K562 (cell line): ENCODE measurements around the gene CAVIN1. TPM values are rescaled to one million over a fixed set of nuclear protein-coding genes. Genes with fewer than 3 reads are reported as not detected.

Experiments
- ARID2 ChIP-seq: fragments of 450-650 bp; IDR thresholded peaks from 2 replicates; pipeline ENCODE4 v1.6.1; 2017; ENCODE audit warnings: antibody characterized with exemption, mild to moderate bottlenecking
- ARNT ChIP-seq, 2 experiments: fragments of 450-650 bp; IDR thresholded peaks; 2 replicates each; pipeline ENCODE4 v1.6.1; 2016; ENCODE audit warnings: mild to moderate bottlenecking in 1 of 2
- EHMT2 ChIP-seq: fragments of 450-650 bp; IDR thresholded peaks from 2 replicates; pipeline ENCODE4 v1.6.1; 2018; ENCODE audit warnings: antibody characterized with exemption
- JUND ChIP-seq, 2 experiments: IDR thresholded peaks; 2 replicates in 1 of 2; 3 replicates in 1 of 2; pipeline ENCODE4 v1.6.1; 2011; ENCODE audit warnings: borderline replicate concordance in 2 of 2, low read depth in 2 of 2, low read length in 2 of 2, improper control_type of control experiment in 1 of 2, missing biosample characterization in 1 of 2, missing genetic modification characterization in 1 of 2, missing genetic modification reagents in 1 of 2
- KDM1A ChIP-seq, 2 experiments: fragments of 450-650 bp; IDR thresholded peaks; 2 replicates each; pipeline ENCODE4 v1.6.1; 2016; ENCODE audit warnings: mild to moderate bottlenecking in 2 of 2
- LCOR ChIP-seq: sonication (generic); formaldehyde crosslinking; IDR thresholded peaks from 2 replicates; pipeline ENCODE4 v1.8.0; 2022; ENCODE audit warnings: mild to moderate bottlenecking, missing genetic modification reagents
- MAFF ChIP-seq: IDR thresholded peaks from 2 replicates; pipeline ENCODE4 v1.6.1; 2012; ENCODE audit warnings: low read length, improper control_type of control experiment
- MTA2 ChIP-seq: fragments of 450-650 bp; IDR thresholded peaks from 2 replicates; pipeline ENCODE4 v1.6.1; 2016; ENCODE audit warnings: low read depth
- MTF1 ChIP-seq: fragments of 250-450 bp; sonication (Bioruptor Pico); IDR thresholded peaks from 2 replicates; pipeline ENCODE4 v1.9.0; 2021; ENCODE audit warnings: moderate library complexity, mild to moderate bottlenecking, inconsistent platforms, borderline replicate concordance
- POLR2AphosphoS5 ChIP-seq: IDR thresholded peaks from 2 replicates; pipeline ENCODE4 v1.6.1; 2011; ENCODE audit warnings: mild to moderate bottlenecking, low read depth, low read length, moderate library complexity; ENCODE audit not compliant: control insufficient read depth, insufficient read depth
- RBFOX2 ChIP-seq: fragments of 200-400 bp; formaldehyde crosslinking; IDR thresholded peaks from 2 replicates; pipeline ENCODE4 v1.6.1; 2017; ENCODE audit warnings: low read depth, mild to moderate bottlenecking, low read length, moderate library complexity
- SMARCA5 ChIP-seq: fragments of 450-650 bp; IDR thresholded peaks from 2 replicates; pipeline ENCODE4 v1.6.1; 2016
- STAT5A ChIP-seq: IDR thresholded peaks from 2 replicates; pipeline ENCODE4 v1.6.1; 2012; ENCODE audit warnings: low read length, inconsistent platforms, borderline replicate concordance
- STAT5B ChIP-seq: fragments of 250-450 bp; sonication (Bioruptor Pico); IDR thresholded peaks from 2 replicates; pipeline ENCODE4 v1.8.0; 2021; ENCODE audit warnings: mild to moderate bottlenecking, inconsistent platforms
- ZNF316 ChIP-seq: fragments of 450-650 bp; IDR thresholded peaks from 2 replicates; pipeline ENCODE4 v1.6.1; 2016
- ZNF408 ChIP-seq: fragments of 250-450 bp; sonication (Bioruptor Pico); IDR thresholded peaks from 2 replicates; pipeline ENCODE4 v1.4.0; 2020; ENCODE audit warnings: low read depth, mild to moderate bottlenecking, moderate library complexity
- polyA plus RNA-seq, 8 experiments: library from polyadenylated mRNA; depleted of rRNA in 4 of 8; stranded (reverse) in 5 of 8; unstranded in 3 of 8; fragments of >200 nt; fragmentation: Nextera tagmentation in 2 of 8; fragmentation: Illumina TruSeq in 1 of 8; extraction: Ambion mirVana in 2 of 8; extraction: Trizol in 1 of 8; gene quantifications; 2 replicates each; pipeline versions ENCODE4 v1.2.1 to v1.2.3, GENCODE V29; 2011 to 2014; ENCODE audit warnings: inconsistent platforms in 1 of 8, missing spikeins in 1 of 8
- total RNA-seq, 7 experiments: library from RNA; depleted of rRNA in 6 of 7; stranded (reverse); fragments of >200 nt in 6 of 7; fragmentation: Illumina TruSeq in 2 of 7; extraction: Trizol in 2 of 7; gene quantifications; 2 replicates each; pipeline versions ENCODE4 v1.2.1 to v1.2.3, GENCODE V29; 2011 to 2021; ENCODE audit warnings: low replicate concordance in 1 of 7
- TF ChIP-seq, protein P1 (sequence below): IDR thresholded peaks from 2 replicates; pipeline ENCODE4 v1.6.1; 2011; ENCODE audit not compliant: insufficient read length; ENCODE audit errors: extremely low read depth
- TF ChIP-seq, protein P2 (sequence below), 2 experiments: fragments of 450-650 bp; conservative IDR thresholded peaks; 2 replicates each; pipeline ENCODE4 v1.6.1; 2017; ENCODE audit warnings: mild to moderate bottlenecking in 2 of 2, moderate library complexity in 2 of 2
- TF ChIP-seq, protein P3 (sequence below): fragments of 450-650 bp; IDR thresholded peaks from 2 replicates; pipeline ENCODE4 v1.6.1; 2016; ENCODE audit warnings: low read depth, mild to moderate bottlenecking, moderate library complexity
- TF ChIP-seq, protein P4 (sequence below): sonication (generic); formaldehyde crosslinking; IDR thresholded peaks from 2 replicates; pipeline ENCODE4 v1.8.0; 2022; ENCODE audit warnings: missing genetic modification reagents, mild to moderate bottlenecking, borderline replicate concordance
- TF ChIP-seq, protein P5 (sequence below): fragments of 450-650 bp; formaldehyde crosslinking; IDR thresholded peaks from 2 replicates; pipeline ENCODE4 v1.4.0; 2020; ENCODE audit warnings: mild to moderate bottlenecking, moderate library complexity

Gene CAVIN1
- total and polyA plus RNA-seq, 9 of the 15 experiments (the other 6 are each of a cell fraction or from before 2014, with no cell fraction given) = 6.8 to 162 (median 74.5) TPM

DNA sequence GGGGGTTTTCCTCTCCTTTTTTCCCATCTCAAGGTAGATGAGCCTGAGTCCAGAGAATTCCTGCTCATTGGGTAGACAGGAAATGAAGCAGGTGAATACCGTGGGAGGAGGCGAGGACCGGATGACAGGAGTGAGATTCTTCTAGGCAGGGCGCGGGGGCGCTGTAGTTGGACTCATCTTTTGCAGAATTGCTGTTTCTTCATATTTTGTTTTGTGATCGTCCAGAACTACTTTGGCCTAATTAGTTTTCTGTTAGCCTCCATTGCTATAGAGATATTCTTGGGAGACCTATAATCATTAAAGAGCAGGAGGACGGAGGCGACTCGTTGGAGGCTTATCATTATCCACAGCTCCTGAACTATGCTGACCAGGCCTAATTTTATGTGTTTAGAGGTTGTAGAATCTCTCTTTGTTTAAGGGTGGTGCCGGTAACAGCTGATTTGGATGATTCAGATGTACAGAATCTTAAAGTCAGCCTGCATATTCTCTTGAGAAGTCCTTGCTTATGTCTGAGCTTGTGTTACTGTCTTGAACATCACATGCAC, 36.3 kb upstream of the CAVIN1 start (continued):
- TF ChIP-seq POLR2AphosphoS5 = peak; percentile 65
- TF ChIP-seq ARID2 = no peak
- TF ChIP-seq ARNT (IDR thresholded peaks at IDR 0.05) = 0 out of 4 replicates have a peak, but pooled peaks of 1 of the 2 experiments have one; percentile 5
- no peak for TF ChIP-seq EHMT2
- TF ChIP-seq, protein P1, sequence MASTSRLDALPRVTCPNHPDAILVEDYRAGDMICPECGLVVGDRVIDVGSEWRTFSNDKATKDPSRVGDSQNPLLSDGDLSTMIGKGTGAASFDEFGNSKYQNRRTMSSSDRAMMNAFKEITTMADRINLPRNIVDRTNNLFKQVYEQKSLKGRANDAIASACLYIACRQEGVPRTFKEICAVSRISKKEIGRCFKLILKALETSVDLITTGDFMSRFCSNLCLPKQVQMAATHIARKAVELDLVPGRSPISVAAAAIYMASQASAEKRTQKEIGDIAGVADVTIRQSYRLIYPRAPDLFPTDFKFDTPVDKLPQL = no peak
- TF ChIP-seq STAT5A = peak; percentile 57
- peak; percentile 14; the same call in 1 of the 2 replicates for TF ChIP-seq MAFF
- TF ChIP-seq, protein P2, sequence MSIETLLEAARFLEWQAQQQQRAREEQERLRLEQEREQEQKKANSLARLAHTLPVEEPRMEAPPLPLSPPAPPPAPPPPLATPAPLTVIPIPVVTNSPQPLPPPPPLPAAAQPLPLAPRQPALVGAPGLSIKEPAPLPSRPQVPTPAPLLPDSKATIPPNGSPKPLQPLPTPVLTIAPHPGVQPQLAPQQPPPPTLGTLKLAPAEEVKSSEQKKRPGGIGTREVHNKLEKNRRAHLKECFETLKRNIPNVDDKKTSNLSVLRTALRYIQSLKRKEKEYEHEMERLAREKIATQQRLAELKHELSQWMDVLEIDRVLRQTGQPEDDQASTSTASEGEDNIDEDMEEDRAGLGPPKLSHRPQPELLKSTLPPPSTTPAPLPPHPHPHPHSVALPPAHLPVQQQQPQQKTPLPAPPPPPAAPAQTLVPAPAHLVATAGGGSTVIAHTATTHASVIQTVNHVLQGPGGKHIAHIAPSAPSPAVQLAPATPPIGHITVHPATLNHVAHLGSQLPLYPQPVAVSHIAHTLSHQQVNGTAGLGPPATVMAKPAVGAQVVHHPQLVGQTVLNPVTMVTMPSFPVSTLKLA (conservative IDR thresholded peaks at IDR 0.05) = peak in 1 of 2 experiments; percentile 54; a peak in 2 of 4 replicates
- TF ChIP-seq KDM1A (IDR thresholded peaks at IDR 0.05) = peak in 1 of 2 experiments; percentile 49; a peak in 3 of 4 replicates
- TF ChIP-seq STAT5B (CRISPR knock-in tag) = no peak
- no peak for TF ChIP-seq RBFOX2
- TF ChIP-seq ZNF408 (CRISPR knock-in tag) = no peak
- peak; percentile 50; the same call in 1 of the 2 replicates for TF ChIP-seq MTA2
- TF ChIP-seq MTF1 = no peak
- TF ChIP-seq SMARCA5 = no peak
- TF ChIP-seq, protein P3, sequence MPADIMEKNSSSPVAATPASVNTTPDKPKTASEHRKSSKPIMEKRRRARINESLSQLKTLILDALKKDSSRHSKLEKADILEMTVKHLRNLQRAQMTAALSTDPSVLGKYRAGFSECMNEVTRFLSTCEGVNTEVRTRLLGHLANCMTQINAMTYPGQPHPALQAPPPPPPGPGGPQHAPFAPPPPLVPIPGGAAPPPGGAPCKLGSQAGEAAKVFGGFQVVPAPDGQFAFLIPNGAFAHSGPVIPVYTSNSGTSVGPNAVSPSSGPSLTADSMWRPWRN = no peak
- TF ChIP-seq, protein P4, sequence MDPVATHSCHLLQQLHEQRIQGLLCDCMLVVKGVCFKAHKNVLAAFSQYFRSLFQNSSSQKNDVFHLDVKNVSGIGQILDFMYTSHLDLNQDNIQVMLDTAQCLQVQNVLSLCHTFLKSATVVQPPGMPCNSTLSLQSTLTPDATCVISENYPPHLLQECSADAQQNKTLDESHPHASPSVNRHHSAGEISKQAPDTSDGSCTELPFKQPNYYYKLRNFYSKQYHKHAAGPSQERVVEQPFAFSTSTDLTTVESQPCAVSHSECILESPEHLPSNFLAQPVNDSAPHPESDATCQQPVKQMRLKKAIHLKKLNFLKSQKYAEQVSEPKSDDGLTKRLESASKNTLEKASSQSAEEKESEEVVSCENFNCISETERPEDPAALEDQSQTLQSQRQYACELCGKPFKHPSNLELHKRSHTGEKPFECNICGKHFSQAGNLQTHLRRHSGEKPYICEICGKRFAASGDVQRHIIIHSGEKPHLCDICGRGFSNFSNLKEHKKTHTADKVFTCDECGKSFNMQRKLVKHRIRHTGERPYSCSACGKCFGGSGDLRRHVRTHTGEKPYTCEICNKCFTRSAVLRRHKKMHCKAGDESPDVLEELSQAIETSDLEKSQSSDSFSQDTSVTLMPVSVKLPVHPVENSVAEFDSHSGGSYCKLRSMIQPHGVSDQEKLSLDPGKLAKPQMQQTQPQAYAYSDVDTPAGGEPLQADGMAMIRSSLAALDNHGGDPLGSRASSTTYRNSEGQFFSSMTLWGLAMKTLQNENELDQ = no peak
- TF ChIP-seq ZNF316 = peak; percentile 89
- TF ChIP-seq JUND (IDR thresholded peaks at IDR 0.05; ENCODE audit: borderline replicate concordance, low read depth, low read length) = no peak
- TF ChIP-seq JUND (tag; IDR thresholded peaks at IDR 0.05; ENCODE audit: borderline replicate concordance, low read depth, low read length) = 0 out of 3 replicates have a peak, but pooled peaks have one; percentile 27
- TF ChIP-seq, protein P5, sequence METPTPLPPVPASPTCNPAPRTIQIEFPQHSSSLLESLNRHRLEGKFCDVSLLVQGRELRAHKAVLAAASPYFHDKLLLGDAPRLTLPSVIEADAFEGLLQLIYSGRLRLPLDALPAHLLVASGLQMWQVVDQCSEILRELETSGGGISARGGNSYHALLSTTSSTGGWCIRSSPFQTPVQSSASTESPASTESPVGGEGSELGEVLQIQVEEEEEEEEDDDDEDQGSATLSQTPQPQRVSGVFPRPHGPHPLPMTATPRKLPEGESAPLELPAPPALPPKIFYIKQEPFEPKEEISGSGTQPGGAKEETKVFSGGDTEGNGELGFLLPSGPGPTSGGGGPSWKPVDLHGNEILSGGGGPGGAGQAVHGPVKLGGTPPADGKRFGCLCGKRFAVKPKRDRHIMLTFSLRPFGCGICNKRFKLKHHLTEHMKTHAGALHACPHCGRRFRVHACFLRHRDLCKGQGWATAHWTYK (CRISPR knock-in tag) = no peak
- TF ChIP-seq LCOR (CRISPR knock-in tag) = peak; percentile 23; the same call in 1 of the 2 replicates
